COLO829 (cell line): Measurements from ENCODE around the gene MTMR6.

Experiments used
- DNase-seq: peaks from one replicate; pipeline ENCODE4 v3.0.0; 2012; ENCODE audit warnings: low spot score

MTMR6 gene

GRCh38 chr13:25217023-25217885 lies 70.0 kb downstream of the MTMR6 start:
- no peak for DNase-seq

DNA sequence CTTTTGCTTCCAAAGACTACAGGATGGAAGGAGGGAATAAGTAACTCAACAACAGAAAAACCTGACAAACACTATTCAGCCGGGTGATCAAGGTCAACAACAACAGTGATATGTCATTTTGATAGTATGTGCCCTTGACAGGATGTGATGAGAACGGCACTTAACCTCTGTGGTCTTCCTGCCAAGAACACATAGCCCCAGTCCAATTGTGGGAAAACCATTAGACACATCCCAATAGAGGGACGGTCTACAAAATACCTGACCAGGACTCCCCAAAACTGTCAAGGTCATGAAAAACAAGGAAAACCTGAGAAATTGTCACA lies 72.1 kb downstream of the MTMR6 start:
- DNase-seq: no peak

- no peak for DNase-seq
Observed at GRCh38 chr13:25214491-25215252, 72.6 kb downstream of the MTMR6 start.

- DNase-seq: no peak
Observed at GRCh38 chr13:25213715-25214114, 73.6 kb downstream of the MTMR6 start.

DNA sequence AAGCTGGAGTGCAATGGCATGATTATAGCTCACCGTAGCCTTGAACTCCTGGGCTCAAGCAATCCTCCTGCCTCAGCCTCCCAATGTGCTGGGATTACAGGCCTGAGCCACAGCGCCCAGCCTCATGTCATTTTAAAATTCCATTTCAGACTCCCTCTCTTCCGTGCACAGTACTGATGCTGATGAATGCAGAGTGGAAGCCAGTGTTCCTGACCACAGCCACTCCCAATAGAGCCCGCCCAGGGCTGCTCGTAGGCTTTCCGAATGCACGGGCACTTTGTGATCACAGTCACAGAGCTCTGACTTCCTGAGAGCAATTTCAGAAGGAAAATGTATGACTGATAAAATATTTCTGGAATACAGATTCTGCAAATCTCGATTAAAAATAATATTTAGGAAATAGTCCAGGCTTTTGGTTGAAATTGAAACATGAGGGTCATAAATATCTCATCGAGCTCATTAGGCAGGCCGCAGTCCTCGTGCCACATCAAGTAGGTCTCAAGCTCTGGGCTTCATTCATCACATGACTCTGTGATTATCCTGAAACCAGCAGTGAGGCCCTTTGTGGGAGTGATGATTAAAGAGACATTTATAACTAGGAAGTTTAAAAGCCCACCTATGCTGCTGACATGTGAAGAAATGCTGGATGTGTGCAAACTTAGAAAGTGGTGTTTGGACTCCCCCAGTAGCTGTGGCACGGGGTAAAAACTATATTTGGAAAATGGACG lies 76.3 kb downstream of the MTMR6 start:
- no peak for DNase-seq

GRCh38 chr13:25207291-25207810 lies 79.9 kb downstream of the MTMR6 start:
- no peak for DNase-seq

- DNase-seq: no peak
Observed at GRCh38 chr13:25204863-25205262, 82.4 kb downstream of the MTMR6 start.

DNA sequence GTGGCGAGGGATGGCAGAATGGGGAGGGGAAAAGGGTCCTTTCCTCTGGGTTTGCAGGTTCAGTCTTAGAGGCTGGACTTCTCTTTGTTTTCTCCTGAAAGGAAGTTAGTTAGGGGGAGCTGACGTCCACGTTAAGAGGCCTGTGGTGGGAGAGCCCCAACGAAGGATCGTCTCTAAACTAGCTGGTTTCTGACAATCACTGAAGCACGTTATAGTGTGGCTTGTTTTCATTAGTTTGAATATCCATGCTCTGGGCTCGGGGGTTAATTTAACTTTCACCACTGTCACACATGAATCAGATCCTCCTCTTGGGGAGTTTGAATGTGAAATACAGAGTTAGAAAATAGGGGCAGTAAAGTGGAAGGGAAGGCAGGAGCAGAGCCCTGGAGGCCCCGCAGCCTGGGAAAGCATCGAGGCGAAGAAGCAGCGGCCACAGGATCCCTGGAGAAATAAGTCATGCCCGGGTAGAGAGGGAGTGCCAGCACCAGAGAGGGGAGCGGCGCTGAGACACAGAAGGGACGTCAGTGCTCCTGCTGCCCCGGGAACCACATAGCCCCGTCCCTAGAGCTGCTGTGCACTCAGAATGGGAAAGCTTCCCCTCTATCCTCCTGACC lies 84.1 kb downstream of the MTMR6 start:
- no peak for DNase-seq

DNA sequence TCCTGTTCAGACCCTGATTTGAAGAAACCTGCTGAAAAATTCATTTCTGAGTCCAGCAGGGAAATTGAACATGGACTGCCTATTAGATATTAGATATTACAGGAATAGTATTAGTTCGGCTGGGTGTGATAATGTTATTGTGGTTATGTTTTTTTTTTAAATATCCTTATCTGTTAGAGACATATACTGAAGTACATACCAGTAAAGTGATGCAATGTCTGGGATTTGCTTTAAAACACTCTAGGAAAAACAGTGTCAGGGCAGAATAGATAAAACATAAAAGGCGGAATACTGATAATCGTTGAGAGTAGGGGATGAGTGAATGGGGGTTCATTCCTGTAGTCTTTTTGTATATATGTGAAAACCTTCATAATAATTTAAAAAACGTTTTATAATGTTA lies 86.5 kb downstream of the MTMR6 start:
- DNase-seq: no peak

DNA sequence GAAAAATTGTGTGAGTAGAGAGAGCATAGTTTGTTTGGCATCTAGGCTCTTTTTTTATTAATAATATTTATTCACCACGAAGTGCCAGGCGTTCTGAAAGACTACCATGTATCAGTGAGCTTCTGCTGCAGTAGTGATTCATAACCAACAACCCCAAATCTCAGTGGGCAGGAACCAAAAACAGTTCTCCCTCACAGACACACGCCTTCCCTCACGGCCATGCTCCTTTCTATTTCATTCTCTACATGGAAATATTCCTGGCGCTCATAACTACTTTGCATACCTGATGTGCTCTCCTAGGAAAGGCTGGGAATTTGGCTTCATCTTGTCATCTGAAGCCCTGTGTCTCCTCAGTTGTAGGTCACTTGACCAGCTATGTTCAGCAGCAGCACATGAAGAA lies 88.6 kb downstream of the MTMR6 start:
- no peak for DNase-seq

- DNase-seq: no peak
Observed at GRCh38 chr13:25196971-25197370, 90.3 kb downstream of the MTMR6 start.
